ELF-1 (cell line): ENCODE measurements around the gene IL20RA.
"Not testable (repeated sequence)": the region's sequence is repeated elsewhere in the genome, so short reads cannot be mapped to it uniquely, and the experiment has no call there.

Experiments
- DNase-seq: peaks from one replicate; pipeline ENCODE4 v3.0.0-alpha.2; 2016; ENCODE audit warnings: low read depth, low spot score

Gene IL20RA

GRCh38 chr6:136975089-136975715 is 69.6 kb downstream of the IL20RA start:
- DNase-seq, result no peak

GRCh38 chr6:136973781-136974180 is 71.0 kb downstream of the IL20RA start:
- not testable (repeated sequence) for DNase-seq

GRCh38 chr6:136971609-136972008 is 73.2 kb downstream of the IL20RA start:
- DNase-seq, result no peak

GRCh38 chr6:136969930-136970329 is 74.8 kb downstream of the IL20RA start:
- no peak for DNase-seq

- no peak for DNase-seq
Observed at GRCh38 chr6:136969433-136969832, 75.3 kb downstream of the IL20RA start.

GRCh38 chr6:136968837-136969236 is 75.9 kb downstream of the IL20RA start:
- DNase-seq, result no peak

- DNase-seq, result peak; percentile 82
Observed at GRCh38 chr6:136967876-136968752, 76.7 kb downstream of the IL20RA start.

GRCh38 chr6:136964398-136964797 is 80.4 kb downstream of the IL20RA start:
- no peak for DNase-seq

- DNase-seq, result no peak
Observed at GRCh38 chr6:136963259-136963658, 81.5 kb downstream of the IL20RA start.

GRCh38 chr6:136962661-136963060 is 82.1 kb downstream of the IL20RA start:
- DNase-seq, result peak; percentile 86

- no peak for DNase-seq
Observed at GRCh38 chr6:136961848-136962247, 82.9 kb downstream of the IL20RA start.

GRCh38 chr6:136960781-136961180 is 84.0 kb downstream of the IL20RA start:
- no peak for DNase-seq

GRCh38 chr6:136959935-136960334 is 84.8 kb downstream of the IL20RA start:
- DNase-seq, result peak; percentile 45

GRCh38 chr6:136959471-136959891 is 85.3 kb downstream of the IL20RA start:
- peak; percentile 74 for DNase-seq

GRCh38 chr6:136958168-136958567 is 86.6 kb downstream of the IL20RA start:
- DNase-seq, result no peak

- DNase-seq, result peak; percentile 67
Observed at GRCh38 chr6:136956590-136957544, 87.9 kb downstream of the IL20RA start.

- no peak for DNase-seq
Observed at GRCh38 chr6:136955123-136955522, 89.6 kb downstream of the IL20RA start.

GRCh38 chr6:136952714-136953260 is 92.0 kb downstream of the IL20RA start:
- no peak for DNase-seq

- no peak for DNase-seq
Observed at GRCh38 chr6:136950436-136951126, 94.2 kb downstream of the IL20RA start.
